ENCODE data around the gene CHST14.

- no peak for TF ChIP-seq SP1 (IDR thresholded peaks at IDR 0.05)
- TF ChIP-seq NFRKB (IDR thresholded peaks at IDR 0.05), result no peak
- no peak for TF ChIP-seq ZNF384 (IDR thresholded peaks at IDR 0.05)
- no peak for TF ChIP-seq FOXM1 (IDR thresholded peaks at IDR 0.05; ENCODE audit: borderline replicate concordance)
- no peak for TF ChIP-seq L3MBTL2 (conservative IDR thresholded peaks at IDR 0.05)
- no peak for TF ChIP-seq ELF4 (IDR thresholded peaks at IDR 0.05)
- TF ChIP-seq FOXK2 (IDR thresholded peaks at IDR 0.05), result no peak
- TF ChIP-seq BHLHE40 (IDR thresholded peaks at IDR 0.05; ENCODE audit: borderline replicate concordance), result no peak
- TF ChIP-seq FOXA1 (IDR thresholded peaks at IDR 0.05), result no peak
- no peak for TF ChIP-seq PKNOX1 (IDR thresholded peaks at IDR 0.05)
- TF ChIP-seq HDGF (IDR thresholded peaks at IDR 0.05; ENCODE audit: borderline replicate concordance), result no peak
- TF ChIP-seq LEF1 (IDR thresholded peaks at IDR 0.05; ENCODE audit: borderline replicate concordance), result no peak
- TF ChIP-seq TARDBP (IDR thresholded peaks at IDR 0.05), result no peak
Observed at GRCh38 chr15:40472171-40472727, 1.5 kb downstream of the CHST14 start.

Data from HEK293T (cell line).